ENCODE data around the gene C10orf67.

GRCh38 chr10:23325132-23325531 lies 19.5 kb downstream of the C10orf67 start:
- no peak for TF ChIP-seq CTCF (IDR thresholded peaks at IDR 0.05; ENCODE audit: low read depth, low read length, poor library complexity, severe bottlenecking)
- TF ChIP-seq EZH2phosphoT487 (IDR thresholded peaks at IDR 0.05; ENCODE audit: borderline replicate concordance, low read length), result no peak
